ENCODE data around the gene APP.

APP gene

GRCh38 chr21:25898671-25899070 is 271.9 kb downstream of the APP start:
- no peak for TF ChIP-seq BACH2 (CRISPR knock-in tag; IDR thresholded peaks at IDR 0.05; ENCODE audit: borderline replicate concordance)
- TF ChIP-seq OSR1 (CRISPR knock-in tag; IDR thresholded peaks at IDR 0.05) = no peak
- TF ChIP-seq TSHZ2 (CRISPR knock-in tag; IDR thresholded peaks at IDR 0.05) = no peak
- no peak for TF ChIP-seq ZFP3 (CRISPR knock-in tag; IDR thresholded peaks at IDR 0.05)
- no peak for TF ChIP-seq PPARA (CRISPR knock-in tag; IDR thresholded peaks at IDR 0.05; ENCODE audit: borderline replicate concordance)
- no peak for TF ChIP-seq ZNF565 (CRISPR knock-in tag; conservative IDR thresholded peaks at IDR 0.05; ENCODE audit: low read depth)
- TF ChIP-seq CSRNP3 (CRISPR knock-in tag; IDR thresholded peaks at IDR 0.05) = no peak
- no peak for TF ChIP-seq RARB (CRISPR knock-in tag; IDR thresholded peaks at IDR 0.05)
- TF ChIP-seq ZC3H10 (CRISPR knock-in tag; IDR thresholded peaks at IDR 0.05) = no peak
- TF ChIP-seq TCF4 (CRISPR knock-in tag; IDR thresholded peaks at IDR 0.05; ENCODE audit: borderline replicate concordance) = no peak
- no peak for TF ChIP-seq CREB5 (CRISPR knock-in tag; IDR thresholded peaks at IDR 0.05; ENCODE audit: low read depth)
- TF ChIP-seq TOX (CRISPR knock-in tag; IDR thresholded peaks at IDR 0.05; ENCODE audit: borderline replicate concordance) = no peak
- no peak for ATAC-seq

- TF ChIP-seq ZFP30 (CRISPR knock-in tag; IDR thresholded peaks at IDR 0.05) = no peak
- no peak for TF ChIP-seq CREB5 (CRISPR knock-in tag; IDR thresholded peaks at IDR 0.05; ENCODE audit: low read depth)
- no peak for TF ChIP-seq RARB (CRISPR knock-in tag; IDR thresholded peaks at IDR 0.05)
- TF ChIP-seq ZC3H10 (CRISPR knock-in tag; IDR thresholded peaks at IDR 0.05) = peak; percentile 78
- TF ChIP-seq ZFP3 (CRISPR knock-in tag; IDR thresholded peaks at IDR 0.05) = no peak
- TF ChIP-seq GLIS3 (CRISPR knock-in tag; IDR thresholded peaks at IDR 0.05) = no peak
- TF ChIP-seq ISL1 (CRISPR knock-in tag; IDR thresholded peaks at IDR 0.05) = peak; percentile 80
- no peak for TF ChIP-seq ARNTL (CRISPR knock-in tag; IDR thresholded peaks at IDR 0.05; ENCODE audit: borderline replicate concordance, low read depth)
- no peak for TF ChIP-seq POU6F1 (CRISPR knock-in tag; IDR thresholded peaks at IDR 0.05; ENCODE audit: borderline replicate concordance, low read depth)
- no peak for ATAC-seq
Measured at GRCh38 chr21:25897383-25897782, 273.2 kb downstream of the APP start.

GRCh38 chr21:25896501-25897056 is 274.0 kb downstream of the APP start:
- no peak for ATAC-seq
- TF ChIP-seq ZFP30 (CRISPR knock-in tag; IDR thresholded peaks at IDR 0.05) (no peak), ARNTL (CRISPR knock-in tag; IDR thresholded peaks at IDR 0.05; ENCODE audit: borderline replicate concordance, low read depth) (no peak), ZNF70 (CRISPR knock-in tag; IDR thresholded peaks at IDR 0.05) (no peak), ZNF8 (CRISPR knock-in tag; IDR thresholded peaks at IDR 0.05) (no peak), CREB5 (CRISPR knock-in tag; IDR thresholded peaks at IDR 0.05; ENCODE audit: low read depth) (no peak), ZFP3 (CRISPR knock-in tag; IDR thresholded peaks at IDR 0.05) (no peak)
